OCI-LY1 (cell line): ENCODE results near the gene VPS54.
"Not testable (repeated sequence)": the region's sequence is repeated elsewhere in the genome, so short reads cannot be mapped to it uniquely, and the experiment has no call there.

Experiments
- H2AFZ ChIP-seq: fragments of 200-600 bp; sonication (generic), shearing (Covaris generic); 2 replicates; pipeline ENCODE4 v1.6.0; 2014; ENCODE audit warnings: antibody characterized with exemption, mild to moderate bottlenecking, low read length
- H3F3A ChIP-seq: fragments of 200-600 bp; sonication (generic), shearing (Covaris generic); 2 replicates; pipeline ENCODE4 v1.6.0; 2014; ENCODE audit warnings: mild to moderate bottlenecking, antibody characterized with exemption, low read length, moderate library complexity; ENCODE audit not compliant: insufficient read depth
- H3K27ac ChIP-seq: fragments of 200-600 bp; sonication (generic); 2 replicates; pipeline ENCODE4 v1.5.1; 2014; ENCODE audit warnings: low read length, mixed run types, mild to moderate bottlenecking, low read depth; ENCODE audit not compliant: poor library complexity, severe bottlenecking
- H3K27me3 ChIP-seq: fragments of 200-600 bp; sonication (generic); 2 replicates; pipeline ENCODE4 v1.6.0; 2014; ENCODE audit warnings: antibody characterized with exemption, mild to moderate bottlenecking, low read length, moderate library complexity; ENCODE audit not compliant: insufficient read depth
- H3K36me3 ChIP-seq: fragments of 200-600 bp; sonication (generic); 2 replicates; pipeline ENCODE4 v1.6.1; 2014; ENCODE audit warnings: mild to moderate bottlenecking, antibody characterized with exemption, low read length, moderate library complexity, mixed read lengths; ENCODE audit not compliant: insufficient read depth
- H3K4me1 ChIP-seq: fragments of 200-600 bp; sonication (generic); 2 replicates; pipeline ENCODE4 v1.5.1; 2014; ENCODE audit warnings: mild to moderate bottlenecking, low read length, moderate library complexity; ENCODE audit not compliant: insufficient read depth, severe bottlenecking
- H3K4me2 ChIP-seq: fragments of 200-600 bp; sonication (generic), shearing (Covaris generic); 2 replicates; pipeline ENCODE4 v1.6.1; 2014; ENCODE audit warnings: low read length
- H3K4me3 ChIP-seq: fragments of 200-600 bp; sonication (generic); 2 replicates; pipeline ENCODE4 v1.5.1; 2014; ENCODE audit warnings: low read length, low read depth, mild to moderate bottlenecking, mixed read lengths; ENCODE audit not compliant: poor library complexity, severe bottlenecking
- H3K79me2 ChIP-seq: fragments of 200-600 bp; shearing (Covaris generic); 2 replicates; pipeline ENCODE4 v1.6.1; 2016; ENCODE audit warnings: mixed run types, low read length, mixed read lengths; ENCODE audit not compliant: insufficient read depth
- H3K9ac ChIP-seq: fragments of 200-600 bp; sonication (generic), shearing (Covaris generic); 2 replicates; pipeline ENCODE4 v1.6.1; 2014; ENCODE audit warnings: mild to moderate bottlenecking, low read length, mixed read lengths
- H3K9me2 ChIP-seq: fragments of 200-600 bp; sonication (generic), shearing (Covaris generic); 2 replicates; pipeline ENCODE4 v1.6.1; 2014; ENCODE audit warnings: low read depth, mild to moderate bottlenecking, low read length, mixed read lengths
- H3K9me3 ChIP-seq: fragments of 200-600 bp; shearing (Covaris generic); 2 replicates; pipeline ENCODE4 v1.6.1; 2014; ENCODE audit warnings: low read length, mixed read lengths
- H4K20me1 ChIP-seq: fragments of 200-600 bp; sonication (generic), shearing (Covaris generic); 2 replicates; pipeline ENCODE4 v1.6.0; 2016; ENCODE audit warnings: mild to moderate bottlenecking, low read length; ENCODE audit not compliant: insufficient read depth
- CTCF ChIP-seq: fragments of 200-600 bp; sonication (generic), shearing (Covaris generic); IDR thresholded peaks from 2 replicates; pipeline ENCODE4 v1.5.1; 2017; ENCODE audit warnings: mild to moderate bottlenecking, antibody characterized with exemption, low read length, moderate library complexity, mixed read lengths
- EZH2 ChIP-seq: fragments of 200-600 bp; sonication (generic), shearing (Covaris generic); IDR thresholded peaks from 2 replicates; pipeline ENCODE4 v1.8.0; 2017; ENCODE audit warnings: borderline replicate concordance, mixed run types, mild to moderate bottlenecking, antibody characterized with exemption, low read length, moderate library complexity, mixed read lengths

VPS54 gene

GRCh38 chr2:63849381-63850203, 169.6 kb downstream of the VPS54 start:
- H3K27ac ChIP-seq, result no peak overlapping the region

DNA sequence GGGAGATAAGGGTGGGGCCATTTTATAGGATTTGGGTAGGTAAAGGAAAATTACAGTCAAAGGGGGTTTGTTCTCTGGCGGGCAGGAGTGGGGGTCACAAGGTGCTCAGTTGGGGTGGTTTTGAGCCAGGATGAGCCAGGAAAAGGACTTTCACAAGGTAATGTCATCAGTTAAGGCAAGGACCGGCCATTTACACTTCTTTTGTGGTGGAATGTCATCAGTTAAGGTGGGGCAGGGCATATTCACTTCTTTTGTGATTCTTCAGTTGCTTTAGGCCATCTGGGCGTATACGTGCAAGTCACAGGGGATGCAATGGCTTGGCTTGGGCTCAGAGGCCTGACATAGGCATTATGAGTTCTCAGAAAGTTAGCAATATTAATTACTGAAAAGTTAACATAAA, 171.7 kb downstream of the VPS54 start:
- Histone ChIP-seq H3K79me2 (peaks cover 98% of the 10 kb centered on the region), H3K9me3 (peaks cover 17% of the 10 kb centered on the region), H3K36me3 (peaks cover 89% of the 10 kb centered on the region), H3K4me1 (peaks cover 27% of the 10 kb centered on the region)
- not testable (repeated sequence) for H3K9me2 ChIP-seq, H3K4me3 ChIP-seq, H3K27me3 ChIP-seq, H2AFZ ChIP-seq, H3K9ac ChIP-seq, H3F3A ChIP-seq, H3K4me2 ChIP-seq, H4K20me1 ChIP-seq, H3K27ac ChIP-seq

More at GRCh38 chr2:63849381-63850203, 169.6 kb downstream of the VPS54 start:
- H3K9ac ChIP-seq, result no peak overlapping the region
- no peak for TF ChIP-seq EZH2
- no peak for TF ChIP-seq CTCF
- peaks cover 98% of the 10 kb centered on the region for H3K79me2 ChIP-seq
- no peak overlapping the region for H3K4me2 ChIP-seq
- H3K9me2 ChIP-seq, result no peaks in the 10 kb centered on the region
- H3F3A ChIP-seq, result no peaks in the 10 kb centered on the region
- peaks cover 69% of the 10 kb centered on the region for H3K36me3 ChIP-seq
- H3K4me1 ChIP-seq, result peaks cover 20% of the 10 kb centered on the region
- no peaks in the 10 kb centered on the region for H3K27me3 ChIP-seq
- no peak overlapping the region for H3K4me3 ChIP-seq
- no peaks in the 10 kb centered on the region for H4K20me1 ChIP-seq
- H3K9me3 ChIP-seq, result peaks cover 17% of the 10 kb centered on the region
- H2AFZ ChIP-seq, result no peak overlapping the region

GRCh38 chr2:63846487-63846886, 172.7 kb downstream of the VPS54 start:
- no peak overlapping the region for H3K9ac ChIP-seq
- H3K4me1 ChIP-seq, result peaks cover 28% of the 10 kb centered on the region
- H3K4me2 ChIP-seq, result no peak overlapping the region

More at GRCh38 chr2:63846487-63846886, 172.7 kb downstream of the VPS54 start:
- H3K4me3 ChIP-seq, result no peak overlapping the region
- H2AFZ ChIP-seq, result no peak overlapping the region
- H3K9me3 ChIP-seq, result peaks cover 17% of the 10 kb centered on the region
- no peak overlapping the region for H3K27ac ChIP-seq
- H3K27me3 ChIP-seq, result no peaks in the 10 kb centered on the region
- no peaks in the 10 kb centered on the region for H4K20me1 ChIP-seq
- H3K79me2 ChIP-seq, result peaks cover 96% of the 10 kb centered on the region
- TF ChIP-seq CTCF, result no peak
- TF ChIP-seq EZH2, result no peak
- no peaks in the 10 kb centered on the region for H3K9me2 ChIP-seq
- no peaks in the 10 kb centered on the region for H3F3A ChIP-seq
- peaks cover 79% of the 10 kb centered on the region for H3K36me3 ChIP-seq
